Measurements from ENCODE around the gene TWNK. TPM values are rescaled to one million over a fixed set of nuclear protein-coding genes. Genes with fewer than 3 reads are reported as not detected.

Gene TWNK
- polyA plus RNA-seq, 4 donors = 1.6 to 10.2 (median 4.7) TPM

- H3K4me1 ChIP-seq (ENCODE audit: control insufficient read depth in 3 of 3, insufficient read depth in 2 of 3, low read depth in 1 of 3, low read length in 2 of 3) = peaks cover 3 to 18% (median 3%) of the 10 kb centered on the region in 3 donors
- H3K27me3 ChIP-seq (ENCODE audit: control insufficient read depth in 3 of 3, insufficient read depth in 3 of 3, low read length in 3 of 3) = no peaks in the 10 kb centered on the region
- H3K4me3 ChIP-seq (ENCODE audit: low read depth in 1 of 3, low read length in 3 of 3) = no peak overlapping the region
- 67 to 79% (median 74%) methylated on average over 6 of the region's 6 CpGs for WGBS, 3 donors
- H3K27ac ChIP-seq (ENCODE audit: low read depth in 1 of 3, low read length in 2 of 3) = no peak overlapping the region
- peaks cover 0 to 38% (median 4%) of the 10 kb centered on the region in 3 donors for H3K36me3 ChIP-seq (ENCODE audit: control insufficient read depth in 3 of 3, insufficient read depth in 2 of 3, low read depth in 1 of 3, low read length in 3 of 3)
- FAIRE-seq (no peak), DNase-seq (no peak)
- H3K9me3 ChIP-seq (ENCODE audit: control insufficient read depth in 2 of 2, insufficient read depth in 1 of 2, low read depth in 1 of 2, low read length in 1 of 2) = no peaks in the 10 kb centered on the region
Observed at GRCh38 chr10:100995181-100995580, 7.8 kb downstream of the TWNK start.

- Histone ChIP-seq H3K27ac (ENCODE audit: low read depth in 1 of 3, low read length in 2 of 3) (peak overlapping the region; percentile 69 to 96 (median 93)), H3K4me1 (ENCODE audit: control insufficient read depth in 3 of 3, insufficient read depth in 2 of 3, low read depth in 1 of 3, low read length in 2 of 3) (peaks cover 3 to 32% (median 3%) of the 10 kb centered on the region in 3 donors), H3K27me3 (ENCODE audit: control insufficient read depth in 3 of 3, insufficient read depth in 3 of 3, low read length in 3 of 3) (no peaks in the 10 kb centered on the region), H3K36me3 (ENCODE audit: control insufficient read depth in 3 of 3, insufficient read depth in 2 of 3, low read depth in 1 of 3, low read length in 3 of 3) (peaks cover 0 to 27% (median 0%) of the 10 kb centered on the region in 3 donors), H3K9me3 (ENCODE audit: control insufficient read depth in 2 of 2, insufficient read depth in 1 of 2, low read depth in 1 of 2, low read length in 1 of 2) (no peaks in the 10 kb centered on the region), H3K4me3 (ENCODE audit: low read depth in 1 of 3, low read length in 3 of 3) (peak overlapping the region; percentile 66 to 86 (median 84))
- DNase-seq = peak in 1 of 2 donors; percentile 77
- FAIRE-seq = no peak
- 2 to 5% (median 3%) methylated on average over 37 to 46 of the region's 46 CpGs for WGBS, 3 donors
Observed at GRCh38 chr10:100996678-100997359, 9.5 kb downstream of the TWNK start.

DNA sequence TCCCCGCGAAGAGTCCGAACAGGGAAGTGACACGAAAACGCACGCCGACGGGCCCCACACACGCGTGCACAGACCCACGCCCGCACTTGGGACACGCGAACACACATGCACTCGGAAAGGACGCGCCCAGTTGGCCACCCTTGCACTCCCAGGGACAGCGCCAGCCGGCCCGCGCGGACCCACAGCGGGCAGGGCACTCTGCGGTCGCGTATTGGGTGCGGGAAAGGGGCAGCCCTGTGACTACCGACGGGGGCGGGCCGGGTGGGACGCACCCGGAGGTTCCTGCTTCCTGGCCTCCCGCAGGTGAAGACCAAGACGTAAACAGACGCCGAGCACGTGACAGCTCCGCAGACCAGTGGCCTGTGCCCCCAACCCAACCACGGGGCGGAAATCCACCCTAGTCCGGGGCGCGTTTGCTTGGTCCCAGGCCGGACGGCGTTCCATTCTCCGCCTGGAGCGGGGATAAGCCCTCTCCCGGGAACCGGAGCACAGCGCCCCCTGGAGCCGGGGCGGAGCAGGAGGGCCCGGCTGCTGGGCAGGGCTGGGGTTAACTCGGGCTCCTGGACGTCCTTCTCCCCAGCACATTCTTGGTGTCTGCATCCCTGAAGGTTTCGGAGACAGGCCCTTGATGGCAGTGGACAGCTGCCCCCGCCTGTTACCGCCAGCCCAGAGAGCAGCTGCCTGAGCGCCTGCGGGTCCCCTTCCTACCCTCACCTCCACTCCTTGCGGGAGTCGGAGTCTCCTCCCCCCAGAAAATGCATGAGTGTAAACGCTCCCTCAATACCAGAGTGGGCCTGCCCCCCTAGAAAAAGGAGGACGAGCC is 10.2 kb downstream of the TWNK start:
- Histone ChIP-seq H3K36me3 (ENCODE audit: control insufficient read depth in 3 of 3, insufficient read depth in 2 of 3, low read depth in 1 of 3, low read length in 3 of 3) (peaks cover 0 to 32% (median 0%) of the 10 kb centered on the region in 3 donors), H3K4me1 (ENCODE audit: control insufficient read depth in 3 of 3, insufficient read depth in 2 of 3, low read depth in 1 of 3, low read length in 2 of 3) (peaks cover 3 to 34% (median 3%) of the 10 kb centered on the region in 3 donors), H3K4me3 (ENCODE audit: low read depth in 1 of 3, low read length in 3 of 3) (peak overlapping the region; percentile 66 to 86 (median 84)), H3K27ac (ENCODE audit: low read depth in 1 of 3, low read length in 2 of 3) (peak overlapping the region; percentile 84 to 96 (median 93)), H3K9me3 (ENCODE audit: control insufficient read depth in 2 of 2, insufficient read depth in 1 of 2, low read depth in 1 of 2, low read length in 1 of 2) (no peaks in the 10 kb centered on the region), H3K27me3 (ENCODE audit: control insufficient read depth in 3 of 3, insufficient read depth in 3 of 3, low read length in 3 of 3) (no peaks in the 10 kb centered on the region)
- DNase-seq (peak; percentile 83 to 92), FAIRE-seq (no peak)
- 0 to 1% (median 0%) methylated on average over 52 to 66 of the region's 66 CpGs for WGBS, 3 donors

DNA sequence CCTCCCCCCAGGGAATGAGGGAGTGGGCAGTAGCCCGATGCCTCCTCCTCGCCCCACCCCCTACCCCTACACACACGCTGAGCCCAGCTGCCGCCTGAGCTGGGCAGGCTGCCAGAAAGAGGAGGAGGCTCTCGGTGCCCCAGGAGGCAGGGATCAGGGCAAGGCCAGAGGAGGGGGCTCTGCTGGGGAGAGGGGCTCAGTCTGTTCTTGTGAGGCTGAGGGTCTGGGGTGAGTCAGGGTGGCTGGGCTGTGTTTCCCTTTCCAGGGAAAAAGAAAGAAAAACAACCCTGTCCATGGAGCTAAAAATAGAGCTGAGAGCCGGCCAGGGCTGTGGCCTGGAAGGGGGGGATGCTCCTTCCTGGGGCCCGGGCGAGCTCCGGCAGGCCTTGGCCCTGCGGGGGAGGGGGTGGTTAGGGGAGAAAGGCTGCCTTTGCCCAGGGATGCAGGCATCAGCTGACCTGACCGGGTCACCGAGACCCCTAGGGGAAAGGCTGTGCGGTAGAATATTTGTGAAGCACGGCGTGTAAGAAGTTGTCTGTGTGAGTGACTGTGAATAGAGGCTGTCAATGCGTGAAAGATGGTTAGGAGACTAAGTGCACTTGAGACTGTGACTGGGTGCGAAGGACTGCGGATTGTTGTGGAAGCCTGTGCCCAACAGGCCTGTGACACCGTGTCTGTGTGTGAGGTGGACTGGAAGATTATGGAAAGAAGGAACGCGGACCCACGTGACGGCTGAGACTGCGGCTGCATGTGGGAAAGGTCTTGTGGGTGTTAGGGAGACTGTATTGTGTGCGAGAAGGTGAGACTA is 11.0 kb downstream of the TWNK start:
- no peaks in the 10 kb centered on the region for H3K9me3 ChIP-seq (ENCODE audit: control insufficient read depth in 2 of 2, insufficient read depth in 1 of 2, low read depth in 1 of 2, low read length in 1 of 2)
- H3K27ac ChIP-seq (ENCODE audit: low read depth in 1 of 3, low read length in 2 of 3) = peak overlapping the region; percentile 84 to 96 (median 93)
- H3K4me1 ChIP-seq (ENCODE audit: control insufficient read depth in 3 of 3, insufficient read depth in 2 of 3, low read depth in 1 of 3, low read length in 2 of 3) = peaks cover 3 to 34% (median 3%) of the 10 kb centered on the region in 3 donors
- FAIRE-seq = no peak
- peak; percentile 85 to 93 for DNase-seq
- H3K36me3 ChIP-seq (ENCODE audit: control insufficient read depth in 3 of 3, insufficient read depth in 2 of 3, low read depth in 1 of 3, low read length in 3 of 3) = peaks cover 0 to 32% (median 5%) of the 10 kb centered on the region in 3 donors
- 3 to 5% (median 4%) methylated on average over 23 to 25 of the region's 25 CpGs for WGBS, 3 donors
- H3K4me3 ChIP-seq (ENCODE audit: low read depth in 1 of 3, low read length in 3 of 3) = peak overlapping the region; percentile 66 to 86 (median 84)
- H3K27me3 ChIP-seq (ENCODE audit: control insufficient read depth in 3 of 3, insufficient read depth in 3 of 3, low read length in 3 of 3) = no peaks in the 10 kb centered on the region

DNA sequence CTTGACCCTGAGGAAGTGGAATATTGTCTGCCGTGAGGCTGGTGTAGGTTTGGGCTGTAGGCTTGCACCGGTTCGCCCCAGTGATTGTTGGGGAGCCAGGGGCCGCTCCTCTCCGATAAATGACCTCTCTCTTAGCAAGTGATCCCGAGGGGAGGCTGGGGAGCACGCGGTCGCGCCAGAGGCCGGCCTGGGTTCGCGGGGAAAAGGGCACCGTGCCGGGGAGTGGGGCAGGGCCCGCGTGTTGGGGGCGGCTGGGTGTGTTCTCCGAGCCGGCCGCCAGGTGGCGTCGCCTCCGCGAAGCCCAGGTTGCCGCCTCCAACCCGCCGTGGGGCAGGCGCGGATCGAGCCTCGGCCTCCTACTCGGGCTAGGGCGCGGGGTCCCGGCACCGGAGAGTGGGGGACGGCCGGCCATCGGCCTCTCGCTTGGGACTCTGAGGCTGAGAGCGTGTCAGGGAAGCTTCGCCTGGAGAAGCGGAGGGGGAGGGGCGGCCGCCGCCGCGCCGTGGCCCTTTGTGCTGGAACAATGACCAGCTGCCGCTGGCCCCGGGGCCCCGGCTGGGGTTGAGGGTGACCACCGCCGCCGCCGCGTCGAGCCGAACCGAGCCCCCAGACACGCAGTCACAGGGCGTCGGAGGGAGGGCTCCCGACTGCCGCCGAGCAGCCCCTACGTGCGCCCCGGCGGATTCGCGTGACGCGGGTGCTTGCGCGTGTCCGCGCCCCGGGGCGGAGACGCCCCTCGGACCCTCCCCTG is 11.8 kb downstream of the TWNK start:
- Histone ChIP-seq H3K4me3 (ENCODE audit: low read depth in 1 of 3, low read length in 3 of 3) (peak overlapping the region; percentile 76 to 86 (median 84)), H3K36me3 (ENCODE audit: control insufficient read depth in 3 of 3, insufficient read depth in 2 of 3, low read depth in 1 of 3, low read length in 3 of 3) (peaks cover 2 to 34% (median 6%) of the 10 kb centered on the region in 3 donors), H3K9me3 (ENCODE audit: control insufficient read depth in 2 of 2, insufficient read depth in 1 of 2, low read depth in 1 of 2, low read length in 1 of 2) (no peaks in the 10 kb centered on the region), H3K27ac (ENCODE audit: low read depth in 1 of 3, low read length in 2 of 3) (peak overlapping the region; percentile 84 to 96 (median 93)), H3K27me3 (ENCODE audit: control insufficient read depth in 3 of 3, insufficient read depth in 3 of 3, low read length in 3 of 3) (no peaks in the 10 kb centered on the region), H3K4me1 (ENCODE audit: control insufficient read depth in 3 of 3, insufficient read depth in 2 of 3, low read depth in 1 of 3, low read length in 2 of 3) (peaks cover 3 to 34% (median 3%) of the 10 kb centered on the region in 3 donors)
- 0 to 1% (median 1%) methylated on average over 53 to 83 of the region's 83 CpGs for WGBS, 3 donors
- FAIRE-seq (no peak), DNase-seq (peak; percentile 67 to 90)

GRCh38 chr10:100999742-101000126 is 12.4 kb downstream of the TWNK start, which contains the start of gene LZTS2:
Gene LZTS2 (plus strand): TSS chr10:100999808. CDS start chr10:101002539, 2,731 bp downstream.
- Histone ChIP-seq H3K36me3 (ENCODE audit: control insufficient read depth in 3 of 3, insufficient read depth in 2 of 3, low read depth in 1 of 3, low read length in 3 of 3) (peaks cover 3 to 33% (median 6%) of the 10 kb centered on the region in 3 donors), H3K9me3 (ENCODE audit: control insufficient read depth in 2 of 2, insufficient read depth in 1 of 2, low read depth in 1 of 2, low read length in 1 of 2) (no peaks in the 10 kb centered on the region), H3K27ac (ENCODE audit: low read depth in 1 of 3, low read length in 2 of 3) (peak within 1 kb of the TSS; percentile 84 to 96 (median 95)), H3K4me3 (ENCODE audit: low read depth in 1 of 3, low read length in 3 of 3) (peak within 1 kb of the TSS; percentile 76 to 86 (median 84)), H3K4me1 (ENCODE audit: control insufficient read depth in 3 of 3, insufficient read depth in 2 of 3, low read depth in 1 of 3, low read length in 2 of 3) (peaks cover 3 to 34% (median 3%) of the 10 kb centered on the region in 3 donors), H3K27me3 (ENCODE audit: control insufficient read depth in 3 of 3, insufficient read depth in 3 of 3, low read length in 3 of 3) (no peaks in the 10 kb centered on the region)
- DNase-seq = peak in 1 of 2 donors; percentile 44
- no peak for FAIRE-seq
- 0 to 3% (median 1%) methylated on average over 11 to 44 of the region's 44 CpGs for WGBS, 3 donors

GRCh38 chr10:101000127-101000914 is 13.0 kb downstream of the TWNK start:
- Histone ChIP-seq H3K27me3 (ENCODE audit: control insufficient read depth in 3 of 3, insufficient read depth in 3 of 3, low read length in 3 of 3) (no peaks in the 10 kb centered on the region), H3K4me1 (ENCODE audit: control insufficient read depth in 3 of 3, insufficient read depth in 2 of 3, low read depth in 1 of 3, low read length in 2 of 3) (peaks cover 3 to 34% (median 3%) of the 10 kb centered on the region in 3 donors), H3K9me3 (ENCODE audit: control insufficient read depth in 2 of 2, insufficient read depth in 1 of 2, low read depth in 1 of 2, low read length in 1 of 2) (no peaks in the 10 kb centered on the region), H3K4me3 (ENCODE audit: low read depth in 1 of 3, low read length in 3 of 3) (peak overlapping the region; percentile 58 to 86 (median 76)), H3K27ac (ENCODE audit: low read depth in 1 of 3, low read length in 2 of 3) (peak overlapping the region; percentile 77 to 95 (median 90)), H3K36me3 (ENCODE audit: control insufficient read depth in 3 of 3, insufficient read depth in 2 of 3, low read depth in 1 of 3, low read length in 3 of 3) (peaks cover 3 to 37% (median 6%) of the 10 kb centered on the region in 3 donors)
- 13 to 27% (median 16%) methylated on average over 17 to 19 of the region's 19 CpGs for WGBS, 3 donors
- FAIRE-seq (no peak), DNase-seq (peak; percentile 37 to 70)

Measured in small intestine (tissue), 7 donors.